ENCODE results near the gene CAMK2D. TPM values are rescaled to one million over a fixed set of nuclear protein-coding genes. Genes with fewer than 3 reads are reported as not detected.
"Not testable (repeated sequence)": the region's sequence is repeated elsewhere in the genome, so short reads cannot be mapped to it uniquely, and the experiment has no call there.

The CAMK2D gene
- total and polyA plus RNA-seq, 7 donors, result 41.2 to 183 (median 83.8) TPM

GRCh38 chr4:113801882-113802281, 40.3 kb upstream of the CAMK2D start:
- intact Hi-C loops (cut with DNase I), result no loop called here
- no peak for ATAC-seq

GRCh38 chr4:113796381-113796780, 34.8 kb upstream of the CAMK2D start:
- H3K27ac ChIP-seq; intact Hi-C loops (cut with DNase I); H3K4me3 ChIP-seq; H3K27me3 ChIP-seq (ENCODE audit: insufficient read depth in 3 of 3, low read length in 2 of 3); H3K4me1 ChIP-seq; DNase-seq; ATAC-seq; H3K36me3 ChIP-seq (ENCODE audit: insufficient read depth in 1 of 2, low read depth in 1 of 2): not testable (repeated sequence)
- WGBS, 3 donors, result 94 to 97% (median 95%) methylated on average over 24 of the region's 24 CpGs
- peaks cover 11% of the 10 kb centered on the region for H3K9me3 ChIP-seq

More at GRCh38 chr4:113801882-113802281, 40.3 kb upstream of the CAMK2D start:
- Histone ChIP-seq H3K4me3 (no peak overlapping the region), H3K4me1 (no peaks in the 10 kb centered on the region), H3K27me3 (ENCODE audit: insufficient read depth in 3 of 3, low read length in 2 of 3) (no peaks in the 10 kb centered on the region), H3K36me3 (ENCODE audit: insufficient read depth in 1 of 2, low read depth in 1 of 2) (no peaks in the 10 kb centered on the region), H3K9me3 (peaks cover 14% of the 10 kb centered on the region), H3K27ac (no peak overlapping the region)
- DNase-seq, result no peak
- no peak for TF ChIP-seq CTCF (IDR thresholded peaks at IDR 0.05)

- ATAC-seq (no peak), DNase-seq (no peak)
- H3K27me3 ChIP-seq (ENCODE audit: insufficient read depth in 3 of 3, low read length in 2 of 3), result no peaks in the 10 kb centered on the region
- no peak for TF ChIP-seq CTCF (IDR thresholded peaks at IDR 0.05)
- H3K4me1 ChIP-seq, result no peaks in the 10 kb centered on the region
- 46 to 62% (median 54%) methylated on average over 1 of the region's 1 CpG for WGBS, 3 donors
- no peak overlapping the region for H3K4me3 ChIP-seq
- H3K27ac ChIP-seq, result no peak overlapping the region
- intact Hi-C loops (cut with DNase I), result no loop called here
- H3K36me3 ChIP-seq (ENCODE audit: insufficient read depth in 1 of 2, low read depth in 1 of 2), result no peaks in the 10 kb centered on the region
- peaks cover 11% of the 10 kb centered on the region for H3K9me3 ChIP-seq
These were observed 28.9 kb upstream of the CAMK2D start for GRCh38 chr4:113790478-113790877.

- intact Hi-C loops (cut with DNase I), result loop anchor here in 1 of 2 donors (10.0 kb wide), 1 partner anchor 396 kb away; no protein-coding TSS in a partner anchor
These were observed 27.4 kb upstream of the CAMK2D start for GRCh38 chr4:113788888-113789287.

GRCh38 chr4:113785781-113786180, 24.2 kb upstream of the CAMK2D start:
- intact Hi-C loops (cut with DNase I), result loop anchor here in 1 of 2 donors (10.0 kb wide), 1 partner anchor 399 kb away; no protein-coding TSS in a partner anchor
- Histone ChIP-seq H3K4me1 (no peaks in the 10 kb centered on the region), H3K9me3 (no peaks in the 10 kb centered on the region), H3K27me3 (ENCODE audit: insufficient read depth in 3 of 3, low read length in 2 of 3) (no peaks in the 10 kb centered on the region), H3K27ac (no peak overlapping the region), H3K4me3 (no peak overlapping the region), H3K36me3 (ENCODE audit: insufficient read depth in 1 of 2, low read depth in 1 of 2) (no peaks in the 10 kb centered on the region)
- WGBS, 3 donors, result 86 to 94% (median 93%) methylated on average over 2 of the region's 2 CpGs
- no peak for ATAC-seq
- no peak for DNase-seq
- TF ChIP-seq CTCF (IDR thresholded peaks at IDR 0.05), result no peak

More at GRCh38 chr4:113788888-113789287, 27.4 kb upstream of the CAMK2D start:
- DNase-seq (no peak), ATAC-seq (no peak)
- peaks cover 11% of the 10 kb centered on the region for H3K9me3 ChIP-seq
- H3K4me3 ChIP-seq, result no peak overlapping the region
- no peaks in the 10 kb centered on the region for H3K4me1 ChIP-seq
- H3K36me3 ChIP-seq (ENCODE audit: insufficient read depth in 1 of 2, low read depth in 1 of 2), result no peaks in the 10 kb centered on the region
- no peak overlapping the region for H3K27ac ChIP-seq
- no peak for TF ChIP-seq CTCF (IDR thresholded peaks at IDR 0.05)
- H3K27me3 ChIP-seq (ENCODE audit: insufficient read depth in 3 of 3, low read length in 2 of 3), result no peaks in the 10 kb centered on the region

All from psoas muscle (tissue), 8 donors.